Endothelial cell of umbilical vein (primary cell): ENCODE results near the gene PIP4K2C. TPM values are rescaled to one million over a fixed set of nuclear protein-coding genes. Genes with fewer than 3 reads are reported as not detected.

Source experiments
- BruUV-seq: library from RNA; stranded (reverse); fragments of 400-500 nt; replicated peaks from 2 replicates; lab custom pipeline; 2021; lab: Mats Ljungman, UMichigan
- CTCF ChIA-PET: fragments of 300-600, 350-600 bp; sonication (Branson Sonifier 250); formaldehyde crosslinking; loops from one replicate; lab custom pipeline; 2021; ENCODE audit warnings: antibody characterized with exemption, inconsistent platforms; lab: Charles Lee
- POLR2A ChIA-PET: fragments of 300-600, 350-600 bp; sonication (Branson Sonifier 250); formaldehyde crosslinking; loops from one replicate; lab custom pipeline; 2021; ENCODE audit warnings: antibody characterized with exemption, inconsistent platforms; lab: Charles Lee
- DNase-seq: peaks from one replicate; pipeline ENCODE4 v3.0.0-alpha.2; 2011; ENCODE audit warnings: low read depth, low spot score
- FAIRE-seq: peaks from 2 replicates; lab custom pipeline; 2011; peaks lifted over from hg19 to GRCh38; lab: Jason Lieb, UNC
- H2AFZ ChIP-seq: 2 replicates; pipeline ENCODE4 v1.6.0; 2012; ENCODE audit warnings: low read depth, low read length, control low read depth, inconsistent platforms
- H3K27ac ChIP-seq: 2 replicates; pipeline ENCODE4 v1.5.1; 2011; ENCODE audit warnings: low read depth, mild to moderate bottlenecking, control low read depth, low read length, moderate library complexity; ENCODE audit not compliant: insufficient read depth
- H3K27me3 ChIP-seq, 2 experiments: 2 replicates each; pipeline versions ENCODE4 v1.6.0 to v1.6.1; 2011; ENCODE audit warnings: low read length in 2 of 2, mixed read lengths in 1 of 2; ENCODE audit not compliant: control insufficient read depth in 2 of 2, insufficient read depth in 2 of 2
- H3K36me3 ChIP-seq, 2 experiments: 2 replicates in 1 of 2; 3 replicates in 1 of 2; pipeline ENCODE4 v1.5.1; 2011; ENCODE audit warnings: low read length in 2 of 2, mild to moderate bottlenecking in 1 of 2, moderate library complexity in 1 of 2; ENCODE audit not compliant: control insufficient read depth in 2 of 2, insufficient read depth in 2 of 2; ENCODE audit errors: extremely low read depth in 1 of 2
- H3K4me1 ChIP-seq: 3 replicates; pipeline ENCODE4 v1.5.1; 2011; ENCODE audit warnings: mild to moderate bottlenecking, low read length; ENCODE audit not compliant: control insufficient read depth, insufficient read depth; ENCODE audit errors: extremely low read depth
- H3K4me2 ChIP-seq: 2 replicates; pipeline ENCODE4 v1.6.1; 2011; ENCODE audit warnings: low read length, control low read depth, mixed read lengths; ENCODE audit not compliant: insufficient read depth
- H3K4me3 ChIP-seq, 3 experiments: fragments of 200-600 bp in 1 of 3; sonication (generic), shearing (Covaris generic) in 1 of 3; replicated peaks in 1 of 3; 2 replicates each; pipeline ENCODE4 v1.5.1; 2011 to 2016; ENCODE audit warnings: control low read depth in 3 of 3, low read length in 3 of 3, mild to moderate bottlenecking in 2 of 3, inconsistent platforms in 1 of 3, low read depth in 1 of 3, moderate library complexity in 1 of 3; ENCODE audit not compliant: insufficient read depth in 1 of 3
- H3K79me2 ChIP-seq: 2 replicates; pipeline ENCODE4 v1.6.0; 2012; ENCODE audit warnings: low read length, inconsistent platforms; ENCODE audit not compliant: control insufficient read depth, insufficient read depth
- H3K9ac ChIP-seq: replicated peaks from 2 replicates; pipeline ENCODE3; 2011; ENCODE audit warnings: low read length, control low read depth; ENCODE audit not compliant: insufficient read depth; ENCODE audit errors: extremely low read depth
- H3K9me1 ChIP-seq: replicated peaks from 3 replicates; pipeline ENCODE4 v1.6.0; 2011; ENCODE audit warnings: mild to moderate bottlenecking, low read length; ENCODE audit not compliant: control insufficient read depth, insufficient read depth; ENCODE audit errors: extremely low read depth
- H3K9me3 ChIP-seq: replicated peaks from 2 replicates; pipeline ENCODE4 v1.5.1; 2012; ENCODE audit warnings: low read length, inconsistent platforms; ENCODE audit not compliant: control insufficient read depth, insufficient read depth
- H4K20me1 ChIP-seq: replicated peaks from 2 replicates; pipeline ENCODE3; 2011; ENCODE audit warnings: mild to moderate bottlenecking, low read length; ENCODE audit not compliant: control insufficient read depth, insufficient read depth; ENCODE audit errors: extremely low read depth
- EZH2 ChIP-seq: IDR thresholded peaks from 2 replicates; pipeline ENCODE4 v1.6.1; 2012; ENCODE audit warnings: borderline replicate concordance, low read depth, mild to moderate bottlenecking, moderate library complexity, low read length, inconsistent platforms; ENCODE audit not compliant: severe bottlenecking
- FOS ChIP-seq: IDR thresholded peaks from 2 replicates; pipeline ENCODE4 v1.6.1; 2011; ENCODE audit warnings: mild to moderate bottlenecking, low read length, moderate library complexity, borderline replicate concordance; ENCODE audit not compliant: insufficient read depth
- GATA2 ChIP-seq: IDR thresholded peaks from 2 replicates; pipeline ENCODE4 v1.7.0; 2011; ENCODE audit warnings: low read depth, mild to moderate bottlenecking, moderate library complexity, mixed read lengths, low read length; ENCODE audit not compliant: insufficient read length, insufficient read depth
- JUN ChIP-seq: IDR thresholded peaks from 2 replicates; pipeline ENCODE4 v1.6.1; 2011; ENCODE audit warnings: borderline replicate concordance, low read depth; ENCODE audit not compliant: insufficient read length, insufficient read depth
- MYC ChIP-seq: IDR thresholded peaks from one replicate; pipeline ENCODE4 v1.6.1; 2011; ENCODE audit warnings: mild to moderate bottlenecking, low read depth, low read length
- POLR2A ChIP-seq: IDR thresholded peaks from 2 replicates; pipeline ENCODE4 v1.6.1; 2012; ENCODE audit warnings: low read depth, mild to moderate bottlenecking, control low read depth, low read length
- POLR2AphosphoS5 ChIP-seq: IDR thresholded peaks from 2 replicates; pipeline ENCODE4 v1.6.1; 2012; ENCODE audit warnings: low read depth, mild to moderate bottlenecking, control low read depth, low read length, moderate library complexity; ENCODE audit not compliant: insufficient read depth
- dilution Hi-C: fragments of 300-500 bp; cut with MboI; formaldehyde crosslinking; loops from one replicate; pipeline ENCODE4 v1.15.0; 2019; ENCODE audit warnings: low sequenced_read_pairs; ENCODE audit not compliant: extremely low pct_ligation_motif_present
- intact Hi-C: fragments of 100-400 bp; cut with micrococcal nuclease; formaldehyde crosslinking; loops from one replicate; pipeline ENCODE4 v1.10.0; 2022
- polyA plus RNA-seq, 4 experiments: library from polyadenylated mRNA; depleted of rRNA in 3 of 4; stranded (reverse) in 3 of 4; unstranded in 1 of 4; fragments of >200 nt; gene quantifications; 2 replicates each; pipeline versions ENCODE4 v1.2.1 to v1.2.3, GENCODE V29; 2011 to 2012; ENCODE audit warnings: missing spikeins in 1 of 4
- total RNA-seq: library from RNA; stranded (reverse); gene quantifications from 2 replicates; pipeline ENCODE4 v1.2.3, GENCODE V29; 2021
- TF ChIP-seq, protein P1 (sequence below), 2 donors: IDR thresholded peaks; 1 replicate in 1 of 2; 2 replicates in 1 of 2; pipeline ENCODE4 v1.5.1; 2011; ENCODE audit warnings: low read length in 2 of 2, mild to moderate bottlenecking in 2 of 2, moderate library complexity in 2 of 2, control low read depth in 1 of 2, inconsistent platforms in 1 of 2, low read depth in 1 of 2; ENCODE audit not compliant: insufficient read depth in 1 of 2; ENCODE audit errors: extremely low read depth in 1 of 2
- TF ChIP-seq, protein P2 (sequence below): IDR thresholded peaks from 2 replicates; pipeline ENCODE4 v1.6.1; 2011; ENCODE audit not compliant: insufficient read depth, insufficient read length

PIP4K2C gene
- total and polyA plus RNA-seq, 2 donors (not counting 3 experiments of a cell fraction or from before 2014, with no cell fraction given): 10.5 to 11.5 TPM

DNA sequence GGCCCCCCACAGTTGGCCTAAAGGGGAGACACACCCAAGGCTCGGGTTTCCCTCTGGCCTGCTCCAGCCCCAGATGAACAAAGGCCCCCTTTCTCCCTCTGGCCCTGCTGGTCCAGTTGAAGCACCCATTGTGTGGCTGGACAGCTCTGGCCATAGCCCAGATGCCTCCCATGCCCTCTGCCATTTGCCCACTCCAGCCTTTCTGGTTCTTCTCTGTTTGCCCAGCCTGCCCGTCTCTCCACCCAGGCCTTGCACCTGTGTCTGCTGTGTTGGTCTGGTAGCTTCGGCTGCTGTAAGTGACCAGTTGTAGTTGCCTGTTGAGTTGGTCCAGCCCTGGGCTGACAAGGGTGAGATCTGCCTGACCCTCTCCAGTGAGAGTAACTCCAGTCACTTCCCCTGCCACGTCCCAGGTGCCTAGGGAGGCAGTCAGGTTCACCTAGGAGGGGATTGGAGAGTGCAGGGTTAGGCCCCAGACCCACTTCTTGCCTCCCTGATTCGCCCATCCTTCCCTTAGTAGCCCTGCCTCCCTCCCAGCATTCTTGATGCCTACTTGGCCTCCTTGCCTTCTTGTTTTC lies 39.0 kb downstream of the PIP4K2C start:
- intact Hi-C loops (no loop called here), dilution Hi-C loops (no loop called here)
- Histone ChIP-seq H4K20me1 (no peaks in the 10 kb centered on the region), H3K4me3 (no peak overlapping the region), H3K9ac (no peak overlapping the region), H3K4me2 (no peak overlapping the region), H3K9me1 (no peaks in the 10 kb centered on the region), H3K27me3 (peaks cover 43 to 58% of the 10 kb centered on the region in 2 experiments), H3K79me2 (no peaks in the 10 kb centered on the region), H3K4me1 (no peaks in the 10 kb centered on the region), H3K36me3 (no peaks in the 10 kb centered on the region), H2AFZ (no peak overlapping the region), H3K27ac (no peak overlapping the region), H3K9me3 (no peaks in the 10 kb centered on the region)
- FAIRE-seq (no peak), DNase-seq (no peak)
- CTCF ChIA-PET: interaction anchor here (1.2 to 6.8 kb wide), 2 partner anchors 16 to 47 kb away, joined by 3 to 126 read pairs; no protein-coding TSS in a partner anchor
- TF ChIP-seq POLR2AphosphoS5 (no peak), POLR2A (no peak), GATA2 (no peak), EZH2 (no peak), JUN (no peak), MYC (no peak), FOS (no peak)
- TF ChIP-seq, protein P1, sequence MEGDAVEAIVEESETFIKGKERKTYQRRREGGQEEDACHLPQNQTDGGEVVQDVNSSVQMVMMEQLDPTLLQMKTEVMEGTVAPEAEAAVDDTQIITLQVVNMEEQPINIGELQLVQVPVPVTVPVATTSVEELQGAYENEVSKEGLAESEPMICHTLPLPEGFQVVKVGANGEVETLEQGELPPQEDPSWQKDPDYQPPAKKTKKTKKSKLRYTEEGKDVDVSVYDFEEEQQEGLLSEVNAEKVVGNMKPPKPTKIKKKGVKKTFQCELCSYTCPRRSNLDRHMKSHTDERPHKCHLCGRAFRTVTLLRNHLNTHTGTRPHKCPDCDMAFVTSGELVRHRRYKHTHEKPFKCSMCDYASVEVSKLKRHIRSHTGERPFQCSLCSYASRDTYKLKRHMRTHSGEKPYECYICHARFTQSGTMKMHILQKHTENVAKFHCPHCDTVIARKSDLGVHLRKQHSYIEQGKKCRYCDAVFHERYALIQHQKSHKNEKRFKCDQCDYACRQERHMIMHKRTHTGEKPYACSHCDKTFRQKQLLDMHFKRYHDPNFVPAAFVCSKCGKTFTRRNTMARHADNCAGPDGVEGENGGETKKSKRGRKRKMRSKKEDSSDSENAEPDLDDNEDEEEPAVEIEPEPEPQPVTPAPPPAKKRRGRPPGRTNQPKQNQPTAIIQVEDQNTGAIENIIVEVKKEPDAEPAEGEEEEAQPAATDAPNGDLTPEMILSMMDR (IDR thresholded peaks at IDR 0.05; ENCODE audit: extremely low read depth in 1 of 2, insufficient read depth in 1 of 2, low read depth in 1 of 2, low read length in 2 of 2): no peak
- TF ChIP-seq, protein P2, sequence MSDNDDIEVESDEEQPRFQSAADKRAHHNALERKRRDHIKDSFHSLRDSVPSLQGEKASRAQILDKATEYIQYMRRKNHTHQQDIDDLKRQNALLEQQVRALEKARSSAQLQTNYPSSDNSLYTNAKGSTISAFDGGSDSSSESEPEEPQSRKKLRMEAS: no peak
- BruUV-seq: no TSS peak
- POLR2A ChIA-PET: no interaction called here
